HepG2 (cell line): ENCODE data around the gene ZP2. TPM values are rescaled to one million over a fixed set of nuclear protein-coding genes. Genes with fewer than 3 reads are reported as not detected.

Source experiments
- JUNB ChIP-seq: sonication (generic); formaldehyde crosslinking; IDR thresholded peaks from 2 replicates; pipeline ENCODE4 v1.8.0; 2022; ENCODE audit warnings: missing genetic modification reagents, mild to moderate bottlenecking, borderline replicate concordance
- MEF2D ChIP-seq: sonication (generic); formaldehyde crosslinking; IDR thresholded peaks from 2 replicates; pipeline ENCODE4 v1.5.1; 2020; ENCODE audit warnings: mild to moderate bottlenecking, missing genetic modification reagents
- NFYC ChIP-seq: IDR thresholded peaks from 2 replicates; pipeline ENCODE4 v1.6.1; 2016; ENCODE audit warnings: missing genetic modification reagents, missing compliant biosample characterization
- RBAK ChIP-seq: sonication (generic); formaldehyde crosslinking; IDR thresholded peaks from 2 replicates; pipeline ENCODE4 v1.5.1; 2020; ENCODE audit warnings: mild to moderate bottlenecking, missing genetic modification reagents
- RNF2 ChIP-seq: fragments of 450-650 bp; conservative IDR thresholded peaks from 2 replicates; pipeline ENCODE4 v1.6.1; 2016; ENCODE audit warnings: low read depth
- SALL1 ChIP-seq: sonication (generic); formaldehyde crosslinking; IDR thresholded peaks from 2 replicates; pipeline ENCODE4 v1.8.0; 2022; ENCODE audit warnings: mild to moderate bottlenecking, missing genetic modification reagents
- SMARCC2 ChIP-seq: fragments of 450-650 bp; IDR thresholded peaks from 2 replicates; pipeline ENCODE4 v1.6.1; 2017; ENCODE audit warnings: antibody characterized with exemption, mild to moderate bottlenecking
- TBP ChIP-seq: sonication (generic); formaldehyde crosslinking; IDR thresholded peaks from 2 replicates; pipeline ENCODE4 v1.5.0; 2020; ENCODE audit warnings: missing genetic modification reagents
- TSC22D2 ChIP-seq: sonication (generic); formaldehyde crosslinking; IDR thresholded peaks from 2 replicates; pipeline ENCODE4 v1.5.1; 2020; ENCODE audit warnings: missing genetic modification reagents, mild to moderate bottlenecking, borderline replicate concordance
- ZNF484 ChIP-seq: sonication (generic); formaldehyde crosslinking; IDR thresholded peaks from 2 replicates; pipeline ENCODE4 v1.5.1; 2020; ENCODE audit warnings: mild to moderate bottlenecking, low read depth, missing genetic modification reagents, borderline replicate concordance
- ZNF564 ChIP-seq: sonication (generic); formaldehyde crosslinking; IDR thresholded peaks from 2 replicates; pipeline ENCODE4 v1.8.1; 2023; ENCODE audit warnings: mild to moderate bottlenecking, missing genetic modification reagents
- ZNF770 ChIP-seq: sonication (generic); formaldehyde crosslinking; IDR thresholded peaks from 2 replicates; pipeline ENCODE4 v1.5.0; 2020; ENCODE audit warnings: mild to moderate bottlenecking, missing genetic modification reagents
- ZNF816 ChIP-seq: sonication (generic); formaldehyde crosslinking; IDR thresholded peaks from 2 replicates; pipeline ENCODE4 v1.8.0; 2022; ENCODE audit warnings: missing genetic modification reagents, mild to moderate bottlenecking, borderline replicate concordance
- polyA plus RNA-seq, 8 experiments: library from polyadenylated mRNA; depleted of rRNA in 3 of 8; stranded (reverse) in 7 of 8; unstranded in 1 of 8; fragments of >200 nt; fragmentation: Illumina TruSeq in 4 of 8; extraction: Trizol in 4 of 8; gene quantifications; 2 replicates each; pipeline versions ENCODE4 v1.2.1 to v1.2.3, GENCODE V29; 2011 to 2016; ENCODE audit warnings: low read depth in 4 of 8, missing spikeins in 1 of 8, mixed read lengths in 1 of 8; ENCODE audit not compliant: insufficient read depth in 1 of 8
- total RNA-seq, 5 experiments: library from RNA; depleted of rRNA; stranded (reverse); fragments of >200 nt; fragmentation: Illumina TruSeq; extraction: Trizol; gene quantifications; 2 replicates each; pipeline ENCODE4 v1.2.3, GENCODE V29; 2016; ENCODE audit warnings: low read depth in 1 of 5
- TF ChIP-seq, protein P1 (sequence below): sonication (generic); formaldehyde crosslinking; IDR thresholded peaks from 2 replicates; pipeline ENCODE4 v1.4.0; 2020; ENCODE audit warnings: missing genetic modification reagents, mild to moderate bottlenecking, borderline replicate concordance
- TF ChIP-seq, protein P2 (sequence below), 2 experiments: fragments of 450-650 bp in 1 of 2; sonication (generic) in 1 of 2; formaldehyde crosslinking in 1 of 2; IDR thresholded peaks; 2 replicates each; pipeline versions ENCODE4 v1.6.1 to v1.8.0; 2016 to 2022; ENCODE audit warnings: antibody characterized with exemption in 1 of 2, mild to moderate bottlenecking in 1 of 2, missing genetic modification reagents in 1 of 2

ZP2 gene
- total and polyA plus RNA-seq, 2 of the 13 experiments (the other 11 are each of a cell fraction or from before 2014, with no cell fraction given): not detected

DNA sequence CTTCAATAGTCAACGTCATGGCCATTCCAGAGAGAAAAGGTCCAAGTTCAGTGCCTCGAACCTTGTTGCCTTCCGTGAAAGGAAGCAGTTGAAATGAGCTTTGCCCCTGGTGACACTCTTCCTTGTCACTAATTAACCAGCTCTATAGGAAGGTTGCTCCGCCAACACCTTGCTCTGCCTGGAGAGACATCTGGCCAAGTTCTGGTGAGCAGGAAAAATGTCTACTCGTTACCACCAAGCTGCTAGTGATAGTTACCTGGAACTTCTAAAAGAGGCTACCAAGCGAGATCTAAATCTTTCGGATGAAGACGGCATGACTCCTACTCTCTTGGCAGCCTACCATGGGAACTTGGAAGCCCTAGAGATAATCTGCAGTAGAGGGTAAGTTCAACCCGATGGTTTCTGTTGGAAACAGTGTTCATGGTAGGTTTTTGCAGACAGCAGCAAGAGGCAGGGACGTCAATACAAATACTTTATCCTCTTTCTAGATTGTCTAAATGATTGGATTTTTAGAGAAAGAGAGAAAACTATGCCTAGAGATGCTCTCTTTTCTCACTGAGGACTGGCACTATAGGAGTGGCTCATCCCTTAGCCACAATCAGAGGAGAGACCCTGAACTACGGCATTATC lies 22.3 kb upstream of the ZP2 start, which contains the start of gene ANKS4B (continued):
- no peak for TF ChIP-seq ZNF770 (CRISPR knock-in tag)
- TF ChIP-seq, protein P1, sequence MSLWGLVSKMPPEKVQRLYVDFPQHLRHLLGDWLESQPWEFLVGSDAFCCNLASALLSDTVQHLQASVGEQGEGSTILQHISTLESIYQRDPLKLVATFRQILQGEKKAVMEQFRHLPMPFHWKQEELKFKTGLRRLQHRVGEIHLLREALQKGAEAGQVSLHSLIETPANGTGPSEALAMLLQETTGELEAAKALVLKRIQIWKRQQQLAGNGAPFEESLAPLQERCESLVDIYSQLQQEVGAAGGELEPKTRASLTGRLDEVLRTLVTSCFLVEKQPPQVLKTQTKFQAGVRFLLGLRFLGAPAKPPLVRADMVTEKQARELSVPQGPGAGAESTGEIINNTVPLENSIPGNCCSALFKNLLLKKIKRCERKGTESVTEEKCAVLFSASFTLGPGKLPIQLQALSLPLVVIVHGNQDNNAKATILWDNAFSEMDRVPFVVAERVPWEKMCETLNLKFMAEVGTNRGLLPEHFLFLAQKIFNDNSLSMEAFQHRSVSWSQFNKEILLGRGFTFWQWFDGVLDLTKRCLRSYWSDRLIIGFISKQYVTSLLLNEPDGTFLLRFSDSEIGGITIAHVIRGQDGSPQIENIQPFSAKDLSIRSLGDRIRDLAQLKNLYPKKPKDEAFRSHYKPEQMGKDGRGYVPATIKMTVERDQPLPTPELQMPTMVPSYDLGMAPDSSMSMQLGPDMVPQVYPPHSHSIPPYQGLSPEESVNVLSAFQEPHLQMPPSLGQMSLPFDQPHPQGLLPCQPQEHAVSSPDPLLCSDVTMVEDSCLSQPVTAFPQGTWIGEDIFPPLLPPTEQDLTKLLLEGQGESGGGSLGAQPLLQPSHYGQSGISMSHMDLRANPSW: 0 out of 2 replicates have a peak, but pooled peaks have one; percentile 73
- TF ChIP-seq MEF2D (CRISPR knock-in tag): peak; percentile 98
- peak; percentile 34; the same call in 1 of the 2 replicates for TF ChIP-seq NFYC (CRISPR knock-in tag)
- 0 out of 2 replicates have a peak, but pooled peaks have one; percentile 23 for TF ChIP-seq RNF2
- no peak for TF ChIP-seq ZNF564 (CRISPR knock-in tag)
- TF ChIP-seq ZNF816 (CRISPR knock-in tag): 0 out of 2 replicates have a peak, but pooled peaks have one; percentile 70
- 0 out of 2 replicates have a peak, but pooled peaks have one; percentile 37 for TF ChIP-seq TBP
- peak; percentile 96 for TF ChIP-seq SALL1 (CRISPR knock-in tag)
- TF ChIP-seq ZNF484 (CRISPR knock-in tag): no peak
- TF ChIP-seq, protein P2, sequence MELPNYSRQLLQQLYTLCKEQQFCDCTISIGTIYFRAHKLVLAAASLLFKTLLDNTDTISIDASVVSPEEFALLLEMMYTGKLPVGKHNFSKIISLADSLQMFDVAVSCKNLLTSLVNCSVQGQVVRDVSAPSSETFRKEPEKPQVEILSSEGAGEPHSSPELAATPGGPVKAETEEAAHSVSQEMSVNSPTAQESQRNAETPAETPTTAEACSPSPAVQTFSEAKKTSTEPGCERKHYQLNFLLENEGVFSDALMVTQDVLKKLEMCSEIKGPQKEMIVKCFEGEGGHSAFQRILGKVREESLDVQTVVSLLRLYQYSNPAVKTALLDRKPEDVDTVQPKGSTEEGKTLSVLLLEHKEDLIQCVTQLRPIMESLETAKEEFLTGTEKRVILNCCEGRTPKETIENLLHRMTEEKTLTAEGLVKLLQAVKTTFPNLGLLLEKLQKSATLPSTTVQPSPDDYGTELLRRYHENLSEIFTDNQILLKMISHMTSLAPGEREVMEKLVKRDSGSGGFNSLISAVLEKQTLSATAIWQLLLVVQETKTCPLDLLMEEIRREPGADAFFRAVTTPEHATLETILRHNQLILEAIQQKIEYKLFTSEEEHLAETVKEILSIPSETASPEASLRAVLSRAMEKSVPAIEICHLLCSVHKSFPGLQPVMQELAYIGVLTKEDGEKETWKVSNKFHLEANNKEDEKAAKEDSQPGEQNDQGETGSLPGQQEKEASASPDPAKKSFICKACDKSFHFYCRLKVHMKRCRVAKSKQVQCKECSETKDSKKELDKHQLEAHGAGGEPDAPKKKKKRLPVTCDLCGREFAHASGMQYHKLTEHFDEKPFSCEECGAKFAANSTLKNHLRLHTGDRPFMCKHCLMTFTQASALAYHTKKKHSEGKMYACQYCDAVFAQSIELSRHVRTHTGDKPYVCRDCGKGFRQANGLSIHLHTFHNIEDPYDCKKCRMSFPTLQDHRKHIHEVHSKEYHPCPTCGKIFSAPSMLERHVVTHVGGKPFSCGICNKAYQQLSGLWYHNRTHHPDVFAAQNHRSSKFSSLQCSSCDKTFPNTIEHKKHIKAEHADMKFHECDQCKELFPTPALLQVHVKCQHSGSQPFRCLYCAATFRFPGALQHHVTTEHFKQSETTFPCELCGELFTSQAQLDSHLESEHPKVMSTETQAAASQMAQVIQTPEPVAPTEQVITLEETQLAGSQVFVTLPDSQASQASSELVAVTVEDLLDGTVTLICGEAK (IDR thresholded peaks at IDR 0.05): no peak
- TF ChIP-seq, protein P2 (CRISPR knock-in tag; IDR thresholded peaks at IDR 0.05): no peak; the same call in 1 of the 2 replicates
- TF ChIP-seq JUNB: no peak
- 0 out of 2 replicates have a peak, but pooled peaks have one; percentile 58 for TF ChIP-seq TSC22D2 (CRISPR knock-in tag)
- TF ChIP-seq SMARCC2: no peak
- no peak for TF ChIP-seq RBAK (CRISPR knock-in tag)
